Gastrocnemius medialis (tissue), 4 donors: ENCODE data around the gene GIMAP8.

Experiments
- CTCF ChIP-seq, 5 experiments: fragments of 450-650 bp in 3 of 5; fragments of 200-600 bp in 2 of 5; sonication (generic) in 2 of 5; IDR thresholded peaks in 4 of 5; conservative IDR thresholded peaks in 1 of 5; 1 replicate in 4 of 5; 2 replicates in 1 of 5; pipeline ENCODE4 v1.5.1; 2016 to 2019; ENCODE audit warnings: antibody characterized with exemption in 5 of 5, mild to moderate bottlenecking in 3 of 5, moderate library complexity in 3 of 5
- POLR2A ChIP-seq, 2 donors: fragments of 450-650 bp; IDR thresholded peaks; one replicate each; pipeline ENCODE4 v1.6.1; 2017; ENCODE audit warnings: antibody characterized with exemption in 2 of 2, mild to moderate bottlenecking in 2 of 2, moderate library complexity in 2 of 2

- no peak for TF ChIP-seq CTCF (IDR thresholded peaks at IDR 0.05 in 4 of 5, conservative IDR thresholded peaks at IDR 0.05 in 1 of 5)
- no peak for TF ChIP-seq POLR2A (IDR thresholded peaks at IDR 0.05)
Observed at GRCh38 chr7:150412016-150412415, 38.4 kb upstream of the GIMAP8 start.
